ENCODE results near the gene DUXA. TPM values are rescaled to one million over a fixed set of nuclear protein-coding genes. Genes with fewer than 3 reads are reported as not detected.

The DUXA gene
- total and polyA plus RNA-seq, 10 of the 15 experiments (the other 5 are each of a cell fraction or from before 2014, with no cell fraction given) = not detected

GRCh38 chr19:57161985-57162539 is 5.2 kb downstream of the DUXA start:
- Histone ChIP-seq H3K79me2 (ENCODE audit: control insufficient read depth, insufficient read depth, low read length) (no peaks in the 10 kb centered on the region), H3K4me3 (no peak overlapping the region), H3K9ac (ENCODE audit: control insufficient read depth, insufficient read depth, low read length) (no peak overlapping the region), H3K9me3 (replicated peaks; ENCODE audit: control insufficient read depth, insufficient read depth, low read length) (no peaks in the 10 kb centered on the region; the same call in 2 of the 3 replicates), H3K4me1 (ENCODE audit: control insufficient read depth, insufficient read depth, low read length) (no peaks in the 10 kb centered on the region), H2AFZ (ENCODE audit: control insufficient read depth, low read depth, low read length) (no peak overlapping the region), H3K4me2 (ENCODE audit: control insufficient read depth, insufficient read depth) (no peak overlapping the region), H3K27ac (ENCODE audit: control insufficient read depth, insufficient read depth) (no peak overlapping the region), H4K20me1 (ENCODE audit: control insufficient read depth, insufficient read depth) (no peaks in the 10 kb centered on the region), H3K27me3 (replicated peaks in 1 of 2; ENCODE audit: control insufficient read depth in 2 of 2, insufficient read depth in 2 of 2, low read length in 1 of 2) (no peaks in the 10 kb centered on the region), H3K36me3 (ENCODE audit: control insufficient read depth in 2 of 2, insufficient read depth in 2 of 2, low read length in 1 of 2) (no peaks in the 10 kb centered on the region)
- intact Hi-C loops (cut with micrococcal nuclease; ENCODE audit: unreplicated experiment) = no loop called here
- in situ Hi-C loops (cut with MboI) = no loop called here
- BruUV-seq (replicated peaks) = no TSS peak
- ChIA-PET CTCF (no interaction called here), SMC1A (ENCODE audit: uncharacterized antibody, unreplicated experiment) (interaction anchor here (1.2 kb wide), 1 partner anchor 13 kb away, joined by 3 read pairs; no protein-coding TSS in a partner anchor), POLR2A (no interaction called here), RAD21 (ENCODE audit: unreplicated experiment) (no interaction called here)
- WGBS (ENCODE audit: insufficient coverage, insufficient replicate concordance, low lambda C conversion rate, missing lambda C conversion rate) = 32% methylated on average over 5 of the region's 5 CpGs
- FAIRE-seq = no peak
- ATAC-seq = no peak
- no peak for DNase-seq (ENCODE audit: low read depth, low spot score)
- TF ChIP-seq STAT1 (conservative IDR thresholded peaks at IDR 0.05) (no peak), ZNF592 (IDR thresholded peaks at IDR 0.05) (no peak), PBX3 (IDR thresholded peaks at IDR 0.05; ENCODE audit: insufficient replicate concordance, low read depth, low read length) (no peak), ZBTB11 (CRISPR knock-in tag; IDR thresholded peaks at IDR 0.05) (no peak), HDAC2 (IDR thresholded peaks at IDR 0.05) (no peak), HDGF (IDR thresholded peaks at IDR 0.05) (no peak), BMI1 (IDR thresholded peaks at IDR 0.05; ENCODE audit: borderline replicate concordance) (no peak), RELA (IDR thresholded peaks at IDR 0.05; ENCODE audit: borderline replicate concordance, partially characterized antibody) (no peak), HCFC1 (IDR thresholded peaks at IDR 0.05; ENCODE audit: low read length) (no peak), BCL11A (IDR thresholded peaks at IDR 0.05; ENCODE audit: low read depth, low read length) (no peak), JUNB (IDR thresholded peaks at IDR 0.05) (no peak), JUND (IDR thresholded peaks at IDR 0.05; ENCODE audit: low read depth, low read length) (no peak), ZNF622 (IDR thresholded peaks at IDR 0.05) (no peak), NRF1 (conservative IDR thresholded peaks at IDR 0.05; ENCODE audit: low read depth, low read length) (no peak), CREM (IDR thresholded peaks at IDR 0.05; ENCODE audit: low read depth) (no peak), NR2C1 (IDR thresholded peaks at IDR 0.05) (no peak), NFYA (IDR thresholded peaks at IDR 0.05; ENCODE audit: borderline replicate concordance, low read depth, low read length) (no peak), HDAC6 (IDR thresholded peaks at IDR 0.05; ENCODE audit: unreplicated experiment) (no peak)

Measured in GM12878 (cell line).